PC-9 (cell line): ENCODE results near the gene RPL22.

Source experiments
- EZH2 ChIP-seq: fragments of 200-600 bp; sonication (generic); IDR thresholded peaks from 2 replicates; pipeline ENCODE4 v1.8.0; 2017; ENCODE audit warnings: antibody characterized with exemption, low read depth
- TF ChIP-seq, protein P1 (sequence below): fragments of 200-600 bp; sonication (generic); conservative IDR thresholded peaks from 2 replicates; pipeline ENCODE4 v1.6.1; 2017; ENCODE audit warnings: mixed run types, antibody characterized with exemption, mild to moderate bottlenecking, moderate library complexity

DNA sequence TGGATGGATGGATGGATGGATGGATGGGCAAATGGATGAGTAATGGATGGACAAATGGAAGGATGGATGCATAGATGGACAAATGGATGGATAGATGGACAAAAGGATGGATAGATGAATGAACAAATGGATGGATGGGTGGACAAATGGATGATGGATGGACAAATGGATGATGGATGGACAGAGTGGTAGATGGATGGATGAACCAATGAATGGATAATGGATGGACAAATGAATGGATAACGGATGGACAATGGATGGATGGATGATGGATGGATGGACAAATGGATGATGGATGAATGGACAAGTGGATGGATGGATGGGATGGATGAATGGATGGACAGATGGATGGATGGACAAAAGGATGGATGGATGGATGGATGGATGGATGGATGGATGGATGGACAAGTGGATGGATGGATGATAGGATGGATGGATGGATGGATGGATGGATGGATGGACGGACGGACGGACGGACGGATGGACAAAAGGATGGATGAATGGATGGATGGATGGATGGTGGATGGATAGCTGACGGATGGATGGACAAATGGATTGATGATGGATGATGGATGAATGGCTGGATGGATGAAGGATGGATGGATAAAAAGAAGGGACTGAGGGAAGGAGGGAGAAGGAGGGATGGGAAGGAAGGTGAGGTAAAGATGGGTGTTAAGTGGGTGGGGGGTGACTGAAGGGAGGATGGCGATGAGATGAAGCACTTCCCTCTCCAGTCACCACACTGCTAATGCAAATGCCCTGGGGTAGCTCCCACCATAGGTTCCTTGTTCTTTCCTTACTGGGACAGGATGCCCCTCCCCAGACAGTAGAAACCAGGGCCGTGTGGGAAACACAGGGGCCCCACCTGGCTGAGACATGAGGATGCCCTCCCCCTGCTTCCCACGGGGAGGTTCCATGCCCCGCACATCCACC is 49.1 kb downstream of the RPL22 start:
- TF ChIP-seq, protein P1, sequence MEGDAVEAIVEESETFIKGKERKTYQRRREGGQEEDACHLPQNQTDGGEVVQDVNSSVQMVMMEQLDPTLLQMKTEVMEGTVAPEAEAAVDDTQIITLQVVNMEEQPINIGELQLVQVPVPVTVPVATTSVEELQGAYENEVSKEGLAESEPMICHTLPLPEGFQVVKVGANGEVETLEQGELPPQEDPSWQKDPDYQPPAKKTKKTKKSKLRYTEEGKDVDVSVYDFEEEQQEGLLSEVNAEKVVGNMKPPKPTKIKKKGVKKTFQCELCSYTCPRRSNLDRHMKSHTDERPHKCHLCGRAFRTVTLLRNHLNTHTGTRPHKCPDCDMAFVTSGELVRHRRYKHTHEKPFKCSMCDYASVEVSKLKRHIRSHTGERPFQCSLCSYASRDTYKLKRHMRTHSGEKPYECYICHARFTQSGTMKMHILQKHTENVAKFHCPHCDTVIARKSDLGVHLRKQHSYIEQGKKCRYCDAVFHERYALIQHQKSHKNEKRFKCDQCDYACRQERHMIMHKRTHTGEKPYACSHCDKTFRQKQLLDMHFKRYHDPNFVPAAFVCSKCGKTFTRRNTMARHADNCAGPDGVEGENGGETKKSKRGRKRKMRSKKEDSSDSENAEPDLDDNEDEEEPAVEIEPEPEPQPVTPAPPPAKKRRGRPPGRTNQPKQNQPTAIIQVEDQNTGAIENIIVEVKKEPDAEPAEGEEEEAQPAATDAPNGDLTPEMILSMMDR, result no peak
- no peak for TF ChIP-seq EZH2
